SK-N-SH (cell line): ENCODE data around the gene TNNC1. TPM values are rescaled to one million over a fixed set of nuclear protein-coding genes. Genes with fewer than 3 reads are reported as not detected.

Experiments
- CTCF ChIA-PET: fragments of 300-600, 350-600 bp; formaldehyde crosslinking; extraction: SDS; loops from one replicate; lab custom pipeline; 2021; lab: Yijun Ruan, JAX
- POLR2A ChIA-PET: fragments of 350-600 bp; sonication (Branson Sonifier 250); formaldehyde crosslinking; extraction: SDS; loops from one replicate; lab custom pipeline; 2020; ENCODE audit warnings: antibody characterized with exemption, inconsistent platforms; lab: Yijun Ruan, JAX
- DNase-seq: peaks from one replicate; pipeline ENCODE4 v3.0.0; 2012
- H2AFZ ChIP-seq: fragments of 200-600 bp; sonication (generic); 2 replicates; pipeline ENCODE4 v1.8.1; 2016; ENCODE audit warnings: antibody characterized with exemption, mild to moderate bottlenecking, low read depth
- H3F3A ChIP-seq: fragments of 200-600 bp; sonication (generic); replicated peaks from 2 replicates; pipeline ENCODE3; 2016; ENCODE audit warnings: antibody characterized with exemption, mild to moderate bottlenecking; ENCODE audit not compliant: insufficient read depth
- H3K27ac ChIP-seq, 2 experiments: fragments of 200-500 bp in 1 of 2; fragments of 200-600 bp in 1 of 2; sonication (Bioruptor generic) in 1 of 2; sonication (generic), shearing (Covaris generic) in 1 of 2; 2 replicates each; pipeline versions ENCODE4 v1.5.1 to v1.6.1; 2014 to 2016; ENCODE audit warnings: low read depth in 2 of 2, inconsistent platforms in 1 of 2, low read length in 1 of 2, mild to moderate bottlenecking in 1 of 2, mixed read lengths in 1 of 2
- H3K27me3 ChIP-seq: fragments of 200-600 bp; sonication (generic), shearing (Covaris generic); 2 replicates; pipeline ENCODE4 v1.6.1; 2016; ENCODE audit warnings: mixed run types; ENCODE audit not compliant: insufficient read depth
- H3K36me3 ChIP-seq, 2 experiments: fragments of 200-500 bp in 1 of 2; fragments of 200-600 bp in 1 of 2; sonication (Bioruptor generic) in 1 of 2; sonication (generic) in 1 of 2; replicated peaks in 1 of 2; 2 replicates each; pipeline versions ENCODE3 to v1.5.1; 2014 to 2016; ENCODE audit warnings: low read length in 1 of 2, mild to moderate bottlenecking in 1 of 2; ENCODE audit not compliant: insufficient read depth in 2 of 2, control insufficient read depth in 1 of 2
- H3K4me1 ChIP-seq, 2 experiments: fragments of 200-500 bp in 1 of 2; fragments of 200-600 bp in 1 of 2; sonication (Bioruptor generic) in 1 of 2; sonication (generic), shearing (Covaris generic) in 1 of 2; 2 replicates each; pipeline versions ENCODE4 v1.5.1 to v1.6.1; 2014 to 2016; ENCODE audit warnings: low read depth in 1 of 2, low read length in 1 of 2, mixed run types in 1 of 2; ENCODE audit not compliant: insufficient read depth in 2 of 2, control insufficient read depth in 1 of 2
- H3K4me2 ChIP-seq: fragments of 200-600 bp; sonication (generic), shearing (Covaris generic); 2 replicates; pipeline ENCODE4 v1.6.1; 2017; ENCODE audit warnings: mixed run types
- H3K4me3 ChIP-seq, 2 experiments: fragments of 200-500 bp in 1 of 2; fragments of 200-600 bp in 1 of 2; sonication (Bioruptor generic) in 1 of 2; sonication (generic), shearing (Covaris generic) in 1 of 2; 2 replicates each; pipeline versions ENCODE4 v1.5.1 to v1.8.1; 2014 to 2016; ENCODE audit warnings: low read depth in 2 of 2, inconsistent platforms in 1 of 2, low read length in 1 of 2, mild to moderate bottlenecking in 1 of 2, mixed read lengths in 1 of 2, moderate library complexity in 1 of 2
- H3K79me2 ChIP-seq: fragments of 200-600 bp; sonication (generic); 2 replicates; pipeline ENCODE4 v1.8.1; 2017; ENCODE audit warnings: mild to moderate bottlenecking; ENCODE audit not compliant: insufficient read depth
- H3K9ac ChIP-seq: fragments of 200-600 bp; sonication (generic); 2 replicates; pipeline ENCODE4 v1.6.1; 2017; ENCODE audit warnings: mixed run types
- H3K9me2 ChIP-seq: fragments of 200-600 bp; sonication (generic); 2 replicates; pipeline ENCODE4 v1.6.1; 2017; ENCODE audit warnings: mixed run types
- H3K9me3 ChIP-seq: fragments of 200-600 bp; sonication (generic); 2 replicates; pipeline ENCODE4 v1.6.1; 2017; ENCODE audit warnings: mixed run types, mild to moderate bottlenecking, moderate library complexity
- H4K20me1 ChIP-seq: fragments of 200-600 bp; sonication (generic); 2 replicates; pipeline ENCODE4 v1.6.1; 2017; ENCODE audit warnings: mild to moderate bottlenecking, mixed run types; ENCODE audit not compliant: insufficient read depth
- CHD2 ChIP-seq: fragments of 150-350 bp; IDR thresholded peaks from 2 replicates; pipeline ENCODE4 v1.6.1; 2018; ENCODE audit warnings: low read length; ENCODE audit not compliant: partially characterized antibody
- ELF1 ChIP-seq: IDR thresholded peaks from 2 replicates; pipeline ENCODE4 v1.4.0; 2012
- EP300 ChIP-seq, 2 experiments: IDR thresholded peaks; 2 replicates each; pipeline versions ENCODE4 v1.4.0 to v1.6.1; 2012; ENCODE audit warnings: borderline replicate concordance in 1 of 2, low read depth in 1 of 2, low read length in 1 of 2
- EZH2phosphoT487 ChIP-seq: fragments of 200-600 bp; sonication (generic); IDR thresholded peaks from 2 replicates; pipeline ENCODE4 v1.6.1; 2017; ENCODE audit warnings: low read depth, mixed run types, mild to moderate bottlenecking, antibody characterized with exemption, moderate library complexity, borderline replicate concordance
- FOSL2 ChIP-seq: IDR thresholded peaks from 2 replicates; pipeline ENCODE4 v1.4.0; 2012; ENCODE audit warnings: low read depth, mild to moderate bottlenecking, moderate library complexity, borderline replicate concordance
- FOXM1 ChIP-seq: IDR thresholded peaks from 2 replicates; pipeline ENCODE4 v1.4.0; 2012; ENCODE audit warnings: low read depth, mild to moderate bottlenecking
- GATA2 ChIP-seq: sonication (generic); formaldehyde crosslinking; IDR thresholded peaks from 2 replicates; pipeline ENCODE4 v1.5.0; 2020; ENCODE audit warnings: mild to moderate bottlenecking, missing genetic modification reagents
- MAX ChIP-seq: IDR thresholded peaks from 2 replicates; pipeline ENCODE4 v1.4.0; 2012; ENCODE audit warnings: low read depth
- NFIC ChIP-seq: IDR thresholded peaks from 2 replicates; pipeline ENCODE4 v1.4.0; 2012; ENCODE audit warnings: borderline replicate concordance
- RCOR1 ChIP-seq: fragments of 150-350 bp; IDR thresholded peaks from 2 replicates; pipeline ENCODE4 v1.6.1; 2017; ENCODE audit warnings: antibody characterized with exemption, low read length
- RFX5 ChIP-seq: IDR thresholded peaks from 2 replicates; pipeline ENCODE4 v1.6.1; 2012; ENCODE audit warnings: mild to moderate bottlenecking, improper control_type of control experiment, low read length
- RXRA ChIP-seq: IDR thresholded peaks from 2 replicates; pipeline ENCODE4 v1.4.0; 2012; ENCODE audit warnings: low read depth, mild to moderate bottlenecking, borderline replicate concordance
- SIN3A ChIP-seq: IDR thresholded peaks from 2 replicates; pipeline ENCODE4 v1.6.1; 2012; ENCODE audit warnings: low read depth, mild to moderate bottlenecking, low read length, moderate library complexity, borderline replicate concordance
- SMC3 ChIP-seq: IDR thresholded peaks from 2 replicates; pipeline ENCODE4 v1.6.1; 2012; ENCODE audit warnings: low read depth, low read length, improper control_type of control experiment
- TAF1 ChIP-seq: IDR thresholded peaks from 2 replicates; pipeline ENCODE4 v1.6.1; 2012; ENCODE audit warnings: low read depth, mild to moderate bottlenecking, low read length, moderate library complexity, borderline replicate concordance
- YY1 ChIP-seq: IDR thresholded peaks from 2 replicates; pipeline ENCODE4 v1.4.0; 2012; ENCODE audit warnings: low read depth, mild to moderate bottlenecking
- ZBTB33 ChIP-seq: IDR thresholded peaks from 2 replicates; pipeline ENCODE4 v1.4.0; 2012; ENCODE audit warnings: low read depth, borderline replicate concordance
- WGBS: methylation state at CpG from one replicate; pipeline ENCODE4 v1.1.6; 2017; ENCODE audit warnings: low lambda C conversion rate; 5-methylcytosine and 5-hydroxymethylcytosine counted together
- polyA plus RNA-seq, 3 experiments: library from polyadenylated mRNA; depleted of rRNA; stranded (reverse); fragments of >200 nt; gene quantifications; 2 replicates each; pipeline ENCODE4 v1.2.3, GENCODE V29; 2012
- TF ChIP-seq, protein P1 (sequence below): IDR thresholded peaks from 2 replicates; pipeline ENCODE4 v1.4.0; 2012; ENCODE audit warnings: low read depth, borderline replicate concordance
- TF ChIP-seq, protein P2 (sequence below): IDR thresholded peaks from 2 replicates; pipeline ENCODE4 v1.6.1; 2012; ENCODE audit warnings: mild to moderate bottlenecking, low read depth, low read length, moderate library complexity

TNNC1 gene
- polyA plus RNA-seq, 1 of the 3 experiments (the other 2 are of a cell fraction), result 2.6 TPM

- Histone ChIP-seq H3K27ac (no peak overlapping the region), H3K4me1 (no peaks in the 10 kb centered on the region), H4K20me1 (no peaks in the 10 kb centered on the region), H3K9me3 (no peaks in the 10 kb centered on the region), H3K4me3 (no peak overlapping the region), H3F3A (no peaks in the 10 kb centered on the region), H2AFZ (no peak overlapping the region), H3K79me2 (no peaks in the 10 kb centered on the region), H3K9ac (no peak overlapping the region), H3K27me3 (no peaks in the 10 kb centered on the region), H3K9me2 (no peaks in the 10 kb centered on the region), H3K36me3 (peaks cover 19 to 61% of the 10 kb centered on the region in 2 experiments), H3K4me2 (no peak overlapping the region)
- CTCF ChIA-PET, result interaction anchor here (0.8 kb wide), 1 partner anchor 12 kb away, joined by 3 read pairs; no protein-coding TSS in a partner anchor
- no peak for DNase-seq
- WGBS, result no CpG with 5 or more reads among the region's 1 CpG
- POLR2A ChIA-PET, result no interaction called here
- TF ChIP-seq RXRA (no peak), EZH2phosphoT487 (no peak), ZBTB33 (no peak), GATA2 (CRISPR knock-in tag) (no peak), EP300 (IDR thresholded peaks at IDR 0.05; ENCODE audit: borderline replicate concordance in 1 of 2, low read depth in 1 of 2, low read length in 1 of 2) (no peak), TAF1 (no peak), RCOR1 (no peak), ELF1 (no peak), MAX (no peak), SIN3A (no peak), FOXM1 (no peak), YY1 (no peak), CHD2 (no peak), SMC3 (no peak), NFIC (no peak), FOSL2 (no peak), RFX5 (no peak)
- TF ChIP-seq, protein P1, sequence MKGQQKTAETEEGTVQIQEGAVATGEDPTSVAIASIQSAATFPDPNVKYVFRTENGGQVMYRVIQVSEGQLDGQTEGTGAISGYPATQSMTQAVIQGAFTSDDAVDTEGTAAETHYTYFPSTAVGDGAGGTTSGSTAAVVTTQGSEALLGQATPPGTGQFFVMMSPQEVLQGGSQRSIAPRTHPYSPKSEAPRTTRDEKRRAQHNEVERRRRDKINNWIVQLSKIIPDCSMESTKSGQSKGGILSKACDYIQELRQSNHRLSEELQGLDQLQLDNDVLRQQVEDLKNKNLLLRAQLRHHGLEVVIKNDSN, result no peak
- TF ChIP-seq, protein P2, sequence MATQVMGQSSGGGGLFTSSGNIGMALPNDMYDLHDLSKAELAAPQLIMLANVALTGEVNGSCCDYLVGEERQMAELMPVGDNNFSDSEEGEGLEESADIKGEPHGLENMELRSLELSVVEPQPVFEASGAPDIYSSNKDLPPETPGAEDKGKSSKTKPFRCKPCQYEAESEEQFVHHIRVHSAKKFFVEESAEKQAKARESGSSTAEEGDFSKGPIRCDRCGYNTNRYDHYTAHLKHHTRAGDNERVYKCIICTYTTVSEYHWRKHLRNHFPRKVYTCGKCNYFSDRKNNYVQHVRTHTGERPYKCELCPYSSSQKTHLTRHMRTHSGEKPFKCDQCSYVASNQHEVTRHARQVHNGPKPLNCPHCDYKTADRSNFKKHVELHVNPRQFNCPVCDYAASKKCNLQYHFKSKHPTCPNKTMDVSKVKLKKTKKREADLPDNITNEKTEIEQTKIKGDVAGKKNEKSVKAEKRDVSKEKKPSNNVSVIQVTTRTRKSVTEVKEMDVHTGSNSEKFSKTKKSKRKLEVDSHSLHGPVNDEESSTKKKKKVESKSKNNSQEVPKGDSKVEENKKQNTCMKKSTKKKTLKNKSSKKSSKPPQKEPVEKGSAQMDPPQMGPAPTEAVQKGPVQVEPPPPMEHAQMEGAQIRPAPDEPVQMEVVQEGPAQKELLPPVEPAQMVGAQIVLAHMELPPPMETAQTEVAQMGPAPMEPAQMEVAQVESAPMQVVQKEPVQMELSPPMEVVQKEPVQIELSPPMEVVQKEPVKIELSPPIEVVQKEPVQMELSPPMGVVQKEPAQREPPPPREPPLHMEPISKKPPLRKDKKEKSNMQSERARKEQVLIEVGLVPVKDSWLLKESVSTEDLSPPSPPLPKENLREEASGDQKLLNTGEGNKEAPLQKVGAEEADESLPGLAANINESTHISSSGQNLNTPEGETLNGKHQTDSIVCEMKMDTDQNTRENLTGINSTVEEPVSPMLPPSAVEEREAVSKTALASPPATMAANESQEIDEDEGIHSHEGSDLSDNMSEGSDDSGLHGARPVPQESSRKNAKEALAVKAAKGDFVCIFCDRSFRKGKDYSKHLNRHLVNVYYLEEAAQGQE, result no peak
Observed at GRCh38 chr3:52401551-52401950, 52.3 kb downstream of the TNNC1 start.

Other genes starting within 250 kb of the TNNC1 start
- 0.12 TPM in 1 of 2 replicates, not detected in the other for gene TLR9, start 228.4 kb downstream of the TNNC1 start, polyA plus RNA-seq (2012; rRNA removed)
- 157 and 188 TPM in 2 replicates for gene TWF2, start 214.9 kb downstream of the TNNC1 start, polyA plus RNA-seq (2012; rRNA removed)
- gene PPM1M, start 208.3 kb downstream of the TNNC1 start, polyA plus RNA-seq (2012; rRNA removed), result 19.2 and 23.9 TPM in 2 replicates
- 41.2 and 57.8 TPM in 2 replicates for gene WDR82, start 175.4 kb downstream of the TNNC1 start, polyA plus RNA-seq (2012; rRNA removed)
- 16.8 and 18.8 TPM in 2 replicates for gene GLYCTK, start 166.2 kb downstream of the TNNC1 start, polyA plus RNA-seq (2012; rRNA removed)
- 5.1 and 6.7 TPM in 2 replicates for gene DNAH1, start 137.7 kb downstream of the TNNC1 start, polyA plus RNA-seq (2012; rRNA removed)
- 66.5 and 66.8 TPM in 2 replicates for gene BAP1, start 44.0 kb downstream of the TNNC1 start, polyA plus RNA-seq (2012; rRNA removed)
- gene PHF7, start 43.4 kb downstream of the TNNC1 start, polyA plus RNA-seq (2012; rRNA removed), result 8.6 and 11.3 TPM in 2 replicates
- 0.10 and 0.13 TPM in 2 replicates for gene SEMA3G, start 8.9 kb downstream of the TNNC1 start, polyA plus RNA-seq (2012; rRNA removed)
- 77.5 and 95.1 TPM in 2 replicates for gene NISCH, start 1.6 kb upstream of the TNNC1 start, polyA plus RNA-seq (2012; rRNA removed)
- 0.03 and 0.05 TPM in 2 replicates for gene STAB1, start 41.3 kb upstream of the TNNC1 start, polyA plus RNA-seq (2012; rRNA removed)
- gene NT5DC2, start 79.8 kb upstream of the TNNC1 start, polyA plus RNA-seq (2012; rRNA removed), result 93.9 and 113 TPM in 2 replicates
- gene UQCC5, start 82.6 kb upstream of the TNNC1 start, polyA plus RNA-seq (2012; rRNA removed), result 43.8 and 124 TPM in 2 replicates
- 14.0 and 14.3 TPM in 2 replicates for gene PBRM1, start 231.9 kb upstream of the TNNC1 start, polyA plus RNA-seq (2012; rRNA removed)
- gene GNL3, start 232.0 kb upstream of the TNNC1 start, polyA plus RNA-seq (2012; rRNA removed), result 55.0 and 77.0 TPM in 2 replicates